ENCODE measurements around the gene RRP7A. TPM values are rescaled to one million over a fixed set of nuclear protein-coding genes. Genes with fewer than 3 reads are reported as not detected.
A peak's percentile ranks its signal among the peaks of the same experiment; 100 is the strongest.
"Not testable (repeated sequence)": the region's sequence is repeated elsewhere in the genome, so short reads cannot be mapped to it uniquely, and the experiment has no call there.

The RRP7A gene
- total RNA-seq, 1 donor from 2014 or later: 54.9 TPM

- H3K4me2 ChIP-seq (ENCODE audit: low read length): peak overlapping the region; percentile 78
Measured at GRCh38 chr22:42500836-42501179, 18.8 kb downstream of the RRP7A start.

GRCh38 chr22:42500161-42500835, 19.3 kb downstream of the RRP7A start:
- Mint-ChIP-seq H3K36me3 (ENCODE audit: low read depth, unreplicated experiment) (no peaks in the 10 kb centered on the region), H3K9me3 (ENCODE audit: unreplicated experiment) (no peaks in the 10 kb centered on the region), H3K4me1 (ENCODE audit: low read depth, unreplicated experiment) (no peaks in the 10 kb centered on the region), H3K27ac (ENCODE audit: unreplicated experiment) (no peak overlapping the region), H3K4me3 (ENCODE audit: unreplicated experiment) (no peak overlapping the region), H3K27me3 (ENCODE audit: low read depth, unreplicated experiment) (peaks cover 4% of the 10 kb centered on the region)
- Histone ChIP-seq H3K4me3 (ENCODE audit: insufficient read depth, low read depth, low read length) (peak overlapping the region; percentile 28), H3K36me3 (ENCODE audit: insufficient read depth, low read length) (no peaks in the 10 kb centered on the region), H3K4me1 (ENCODE audit: insufficient read depth, low read length) (no peaks in the 10 kb centered on the region), H3K27me3 (ENCODE audit: insufficient read depth, low read length) (no peaks in the 10 kb centered on the region), H3K9me3 (ENCODE audit: insufficient read depth, low read depth, low read length) (no peaks in the 10 kb centered on the region), H3K79me2 (ENCODE audit: insufficient read depth, low read length) (no peaks in the 10 kb centered on the region), H3K9ac (ENCODE audit: low read length) (no peak overlapping the region), H3K27ac (ENCODE audit: low read depth, low read length) (no peak overlapping the region), H3K4me2 (ENCODE audit: low read length) (peak overlapping the region; percentile 78), H2AFZ (ENCODE audit: low read depth, low read length) (peak overlapping the region; percentile 66), H4K20me1 (ENCODE audit: insufficient read depth, low read length) (no peaks in the 10 kb centered on the region)
- FAIRE-seq (no peak), DNase-seq (ENCODE audit: low read depth) (peak; percentile 40)
- TF ChIP-seq EZH2 (IDR thresholded peaks at IDR 0.05; ENCODE audit: insufficient read depth, low read length) (no peak), CTCF (IDR thresholded peaks at IDR 0.05; ENCODE audit: insufficient read depth, low read depth, low read length) (no peak)

More at GRCh38 chr22:42500836-42501179, 18.8 kb downstream of the RRP7A start:
- Histone ChIP-seq H3K36me3 (ENCODE audit: insufficient read depth, low read length) (no peaks in the 10 kb centered on the region), H3K4me3 (ENCODE audit: insufficient read depth, low read depth, low read length) (peak overlapping the region; percentile 28), H3K79me2 (ENCODE audit: insufficient read depth, low read length) (no peaks in the 10 kb centered on the region), H3K4me1 (ENCODE audit: insufficient read depth, low read length) (no peaks in the 10 kb centered on the region), H3K27me3 (ENCODE audit: insufficient read depth, low read length) (no peaks in the 10 kb centered on the region), H3K27ac (ENCODE audit: low read depth, low read length) (no peak overlapping the region), H2AFZ (ENCODE audit: low read depth, low read length) (peak overlapping the region; percentile 66), H3K9ac (ENCODE audit: low read length) (no peak overlapping the region), H4K20me1 (ENCODE audit: insufficient read depth, low read length) (no peaks in the 10 kb centered on the region), H3K9me3 (ENCODE audit: insufficient read depth, low read depth, low read length) (no peaks in the 10 kb centered on the region)
- H3K27me3 Mint-ChIP-seq (ENCODE audit: low read depth, unreplicated experiment): peaks cover 4% of the 10 kb centered on the region
- FAIRE-seq: no peak
- no peaks in the 10 kb centered on the region for H3K36me3 Mint-ChIP-seq (ENCODE audit: low read depth, unreplicated experiment)
- no peak for DNase-seq (ENCODE audit: low read depth)
- no peak overlapping the region for H3K4me3 Mint-ChIP-seq (ENCODE audit: unreplicated experiment)
- H3K4me1 Mint-ChIP-seq (ENCODE audit: low read depth, unreplicated experiment): no peaks in the 10 kb centered on the region
- no peak overlapping the region for H3K27ac Mint-ChIP-seq (ENCODE audit: unreplicated experiment)
- H3K9me3 Mint-ChIP-seq (ENCODE audit: unreplicated experiment): no peaks in the 10 kb centered on the region
- TF ChIP-seq EZH2 (IDR thresholded peaks at IDR 0.05; ENCODE audit: insufficient read depth, low read length): no peak
- no peak for TF ChIP-seq CTCF (IDR thresholded peaks at IDR 0.05; ENCODE audit: insufficient read depth, low read depth, low read length)

- H3K4me1 ChIP-seq (ENCODE audit: insufficient read depth, low read length); FAIRE-seq; H3K9me3 Mint-ChIP-seq (ENCODE audit: unreplicated experiment); H3K4me3 ChIP-seq (ENCODE audit: insufficient read depth, low read depth, low read length); DNase-seq (ENCODE audit: low read depth); H3K36me3 ChIP-seq (ENCODE audit: insufficient read depth, low read length); H4K20me1 ChIP-seq (ENCODE audit: insufficient read depth, low read length); H3K4me1 Mint-ChIP-seq (ENCODE audit: low read depth, unreplicated experiment); H3K27ac ChIP-seq (ENCODE audit: low read depth, low read length); H2AFZ ChIP-seq (ENCODE audit: low read depth, low read length); H3K9me3 ChIP-seq (ENCODE audit: insufficient read depth, low read depth, low read length); H3K4me3 Mint-ChIP-seq (ENCODE audit: unreplicated experiment); H3K36me3 Mint-ChIP-seq (ENCODE audit: low read depth, unreplicated experiment); H3K27me3 Mint-ChIP-seq (ENCODE audit: low read depth, unreplicated experiment); H3K27ac Mint-ChIP-seq (ENCODE audit: unreplicated experiment); H3K9ac ChIP-seq (ENCODE audit: low read length); H3K27me3 ChIP-seq (ENCODE audit: insufficient read depth, low read length); H3K79me2 ChIP-seq (ENCODE audit: insufficient read depth, low read length): not testable (repeated sequence)
- peak overlapping the region; percentile 26 for H3K4me2 ChIP-seq (ENCODE audit: low read length)
Measured at GRCh38 chr22:42499773-42500160, 19.8 kb downstream of the RRP7A start.

GRCh38 chr22:42495533-42496141, 24.0 kb downstream of the RRP7A start:
- not testable (repeated sequence) for H3K4me2 ChIP-seq (ENCODE audit: low read length); H3K36me3 Mint-ChIP-seq (ENCODE audit: low read depth, unreplicated experiment); H3K4me1 ChIP-seq (ENCODE audit: insufficient read depth, low read length); H3K27me3 ChIP-seq (ENCODE audit: insufficient read depth, low read length); H3K9me3 ChIP-seq (ENCODE audit: insufficient read depth, low read depth, low read length); H3K27ac Mint-ChIP-seq (ENCODE audit: unreplicated experiment); H3K4me1 Mint-ChIP-seq (ENCODE audit: low read depth, unreplicated experiment); H3K36me3 ChIP-seq (ENCODE audit: insufficient read depth, low read length); DNase-seq (ENCODE audit: low read depth); H3K4me3 ChIP-seq (ENCODE audit: insufficient read depth, low read depth, low read length); H3K9me3 Mint-ChIP-seq (ENCODE audit: unreplicated experiment); H3K9ac ChIP-seq (ENCODE audit: low read length); H3K79me2 ChIP-seq (ENCODE audit: insufficient read depth, low read length); H4K20me1 ChIP-seq (ENCODE audit: insufficient read depth, low read length); H3K27ac ChIP-seq (ENCODE audit: low read depth, low read length); H3K27me3 Mint-ChIP-seq (ENCODE audit: low read depth, unreplicated experiment); FAIRE-seq; H3K4me3 Mint-ChIP-seq (ENCODE audit: unreplicated experiment)
- H2AFZ ChIP-seq (ENCODE audit: low read depth, low read length): peak overlapping the region; percentile 41

Measured in astrocyte (in vitro differentiated cells and primary cell).